GM19099 (cell line): Measurements from ENCODE around the gene ABCD3.

Experiments
- POLR2A ChIP-seq: IDR thresholded peaks from 3 replicates; pipeline ENCODE4 v1.6.1; 2011; ENCODE audit warnings: low read depth; ENCODE audit not compliant: insufficient read length; ENCODE audit errors: extremely low read depth

ABCD3 gene

DNA sequence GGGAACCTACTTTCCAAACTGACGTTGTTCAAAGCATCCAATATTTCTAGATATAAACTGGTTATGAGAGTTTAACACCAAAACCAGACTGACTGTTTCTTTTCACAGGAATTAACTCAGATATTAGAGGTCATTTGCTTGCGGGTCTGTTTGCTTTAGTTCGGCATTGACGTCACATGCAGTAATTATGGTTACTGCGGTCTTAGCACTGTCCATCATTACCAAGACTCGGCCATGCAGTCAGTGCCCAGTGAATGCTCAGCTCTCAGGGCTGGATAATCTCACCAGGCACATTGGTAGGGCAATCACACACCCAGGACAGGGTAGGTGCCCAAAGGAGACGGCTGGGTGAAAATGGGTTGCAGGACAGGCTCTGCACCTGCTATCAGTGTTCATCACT lies 133.3 kb downstream of the ABCD3 start:
- no peak for TF ChIP-seq POLR2A

DNA sequence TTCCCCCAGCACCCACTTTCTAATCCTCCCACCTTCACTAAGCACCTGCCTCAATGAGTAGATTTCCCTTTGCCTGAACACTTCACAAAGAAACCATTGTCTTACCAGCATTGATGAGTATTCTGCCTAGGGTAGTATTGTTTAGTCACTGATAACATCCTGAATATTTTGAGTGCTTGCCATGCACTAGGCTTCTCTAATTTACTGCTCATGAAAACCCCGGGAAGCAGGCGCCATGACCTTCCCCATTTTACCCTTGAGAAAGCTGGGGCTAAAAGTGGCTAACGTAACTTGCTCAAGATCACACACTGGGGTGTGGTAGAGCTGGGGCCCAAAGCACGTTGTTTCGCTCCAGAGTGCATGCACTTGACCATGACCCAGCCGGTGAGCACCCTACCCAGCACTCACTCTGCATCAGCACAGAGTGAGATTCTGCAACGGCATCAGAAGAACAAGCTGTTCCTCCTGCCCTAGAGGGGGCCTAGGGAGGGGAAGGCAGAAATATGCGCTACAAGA lies 133.9 kb downstream of the ABCD3 start:
- no peak for TF ChIP-seq POLR2A

DNA sequence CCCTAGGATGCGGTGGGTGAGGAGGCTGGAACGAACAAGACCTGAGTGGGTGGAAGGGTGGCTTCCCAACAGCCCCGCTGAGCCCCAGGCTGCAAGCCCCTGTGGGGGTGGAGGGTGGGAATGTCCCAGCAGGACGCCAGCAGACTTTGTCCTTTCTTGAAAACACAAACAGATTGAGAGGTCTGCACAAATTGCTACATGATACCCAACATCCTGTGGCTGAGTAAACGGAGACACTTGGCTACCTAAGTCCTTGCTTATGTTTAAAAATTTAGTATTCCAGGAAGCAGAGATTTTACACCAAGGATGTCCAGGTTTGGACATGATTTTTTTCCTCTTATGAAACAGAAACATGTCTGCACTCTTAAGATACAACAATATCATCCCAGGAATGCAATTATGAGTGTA lies 135.1 kb downstream of the ABCD3 start:
- TF ChIP-seq POLR2A = no peak

DNA sequence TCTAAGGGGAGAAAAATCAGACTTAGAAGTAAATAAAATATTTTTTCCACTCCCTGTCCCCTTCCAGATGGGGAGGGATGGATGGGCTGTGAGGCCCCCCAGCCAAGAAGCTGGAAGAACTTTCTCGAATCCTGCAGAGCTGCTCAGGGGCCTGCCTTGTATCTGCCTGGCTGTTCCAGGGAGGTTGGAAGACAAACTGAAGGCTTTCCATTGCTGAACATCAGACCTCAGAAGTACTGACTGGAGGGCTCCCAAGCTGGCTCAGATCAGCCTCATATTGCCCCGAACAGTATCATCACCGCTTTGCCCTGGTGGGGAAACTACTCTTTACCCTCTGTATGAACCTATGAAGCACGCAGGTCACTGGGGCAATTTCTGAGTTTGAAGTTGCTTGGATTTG lies 135.7 kb downstream of the ABCD3 start:
- no peak for TF ChIP-seq POLR2A

DNA sequence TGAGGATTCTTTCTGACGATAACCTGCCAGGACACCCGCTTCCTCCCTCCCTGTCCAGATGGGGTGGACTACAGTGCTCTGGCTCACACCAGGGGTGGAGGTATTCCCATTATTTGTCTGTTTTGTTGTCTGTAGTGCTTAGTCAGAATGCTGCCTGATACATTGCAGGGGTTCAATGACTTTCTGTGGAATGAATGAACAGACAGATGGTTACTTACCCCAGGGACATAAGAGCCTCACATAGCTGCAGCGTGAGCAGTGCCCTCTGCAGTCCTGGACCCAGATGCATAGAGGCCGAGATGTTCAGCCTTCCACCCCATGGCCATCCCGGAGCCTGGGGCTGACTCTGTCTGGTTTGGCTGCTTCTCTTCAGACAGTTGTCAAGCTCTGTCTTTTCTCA lies 136.4 kb downstream of the ABCD3 start:
- TF ChIP-seq POLR2A = no peak

DNA sequence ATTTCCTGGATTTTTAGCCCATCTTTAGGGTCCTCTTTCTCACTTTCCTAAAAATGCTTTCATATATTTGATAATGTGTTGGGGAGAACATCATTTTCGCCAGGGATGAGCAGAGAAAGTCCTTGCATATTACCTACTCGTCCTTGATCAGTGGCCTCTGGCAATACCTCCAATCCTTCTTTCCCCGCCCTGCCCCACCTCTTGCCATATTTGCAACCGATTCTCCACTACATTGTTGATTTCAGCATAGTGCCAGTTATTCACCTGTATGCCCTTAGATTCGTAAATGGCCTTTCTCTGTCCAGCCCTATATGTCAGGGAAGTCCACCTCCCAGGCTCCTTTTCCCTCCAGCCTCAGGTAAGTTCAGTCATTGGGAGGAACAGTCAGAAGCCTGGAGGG lies 136.9 kb downstream of the ABCD3 start:
- TF ChIP-seq POLR2A = no peak

DNA sequence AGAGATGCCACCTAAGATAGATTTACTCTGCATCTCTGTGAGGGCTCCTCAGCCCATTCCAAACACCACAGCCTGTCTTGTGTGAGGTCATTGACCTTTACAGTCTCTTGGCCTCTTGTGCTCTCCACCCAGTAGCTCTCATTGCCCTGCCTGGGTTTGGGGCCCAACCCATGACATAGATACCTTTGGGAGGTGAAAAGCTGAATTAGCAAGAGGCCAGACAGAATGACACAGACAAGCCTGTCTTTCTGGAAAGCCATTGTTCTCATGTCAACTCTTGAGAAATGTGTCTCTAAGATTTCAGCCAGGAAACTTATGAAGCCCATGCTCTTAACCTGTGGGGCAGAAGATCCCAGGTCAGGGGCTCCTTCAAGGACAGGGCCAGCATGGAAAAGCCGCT lies 141.7 kb downstream of the ABCD3 start:
- TF ChIP-seq POLR2A = no peak

DNA sequence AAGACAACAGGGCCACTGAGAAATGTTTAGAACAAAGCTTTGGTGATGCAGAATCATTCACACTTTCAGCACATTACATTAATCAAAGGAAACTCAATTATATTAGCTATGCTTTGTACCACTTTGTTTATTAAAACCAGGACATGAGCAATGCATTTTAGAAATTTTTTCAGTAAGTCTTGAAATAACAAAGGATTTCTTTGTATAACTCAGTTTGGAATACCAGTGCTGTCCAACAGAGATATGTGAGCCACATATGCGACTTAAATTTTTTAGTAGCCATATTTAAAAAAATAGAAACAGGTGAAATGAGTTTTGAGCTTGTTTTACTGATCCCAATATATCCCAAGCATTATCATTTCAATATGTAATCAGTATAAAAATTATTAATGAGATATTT lies 142.1 kb downstream of the ABCD3 start:
- TF ChIP-seq POLR2A = no peak

DNA sequence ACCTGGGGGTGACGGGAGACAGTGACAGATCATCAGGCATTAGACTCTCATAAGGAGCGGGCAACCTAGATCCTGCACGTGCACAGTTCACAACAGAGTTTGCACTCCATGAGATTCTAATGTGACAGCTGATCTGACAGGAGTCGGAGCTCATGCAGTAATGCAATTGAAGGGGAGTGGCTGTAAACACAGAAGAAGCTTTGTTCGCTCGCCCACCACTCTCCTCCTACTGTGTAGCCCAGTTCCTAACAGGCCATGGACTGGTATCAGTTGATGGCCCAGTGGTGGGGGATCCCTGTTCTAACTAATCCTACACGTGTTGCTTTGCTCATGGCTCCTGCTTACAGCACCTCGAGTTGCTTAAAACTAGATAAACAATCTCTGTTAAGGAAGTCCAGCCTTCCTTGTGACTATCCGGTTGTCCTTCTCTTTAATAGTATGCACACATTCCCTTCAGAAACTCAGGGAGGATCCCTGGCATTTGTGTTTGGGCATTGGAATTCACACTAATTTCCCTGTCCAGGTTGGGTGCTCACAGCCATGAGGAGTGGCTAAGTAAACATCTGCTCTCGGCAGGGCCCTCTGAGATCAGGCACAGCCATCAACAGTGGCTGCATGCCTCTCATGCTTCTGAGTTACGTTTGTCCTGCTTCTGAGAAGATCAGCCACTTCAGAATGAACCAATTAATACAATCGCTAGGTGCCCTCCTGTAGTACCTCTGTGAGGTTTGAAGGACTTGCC lies 144.5 kb downstream of the ABCD3 start:
- TF ChIP-seq POLR2A = no peak

DNA sequence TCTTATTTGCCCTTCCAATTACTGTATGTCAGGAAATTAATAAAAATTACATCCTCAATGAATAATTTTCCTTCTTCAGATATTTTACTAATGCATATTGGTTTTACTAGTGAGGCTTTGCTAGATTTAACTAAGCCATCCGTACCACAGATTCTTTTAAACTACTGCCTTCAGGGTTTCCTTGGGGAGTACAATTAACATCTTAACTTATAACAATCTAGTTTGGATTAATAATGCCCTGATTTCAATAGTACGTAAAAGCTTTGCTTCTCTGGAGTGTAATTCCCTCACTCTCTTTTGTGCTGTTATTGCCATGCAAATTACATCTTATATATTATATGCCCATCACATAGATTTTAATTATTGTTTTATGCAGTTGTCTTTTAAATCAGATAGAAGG lies 147.7 kb downstream of the ABCD3 start:
- no peak for TF ChIP-seq POLR2A
